ENCODE measurements around the gene RPS19BP1. TPM values are rescaled to one million over a fixed set of nuclear protein-coding genes. Genes with fewer than 3 reads are reported as not detected.

RPS19BP1 gene
- total RNA-seq, 1 experiment from 2014 or later = 80.4 TPM

GRCh38 chr22:39512026-39512425 lies 20.5 kb downstream of the RPS19BP1 start:
- Histone ChIP-seq H3K79me2 (ENCODE audit: insufficient read depth, low read length) (peaks cover 73% of the 10 kb centered on the region), H4K20me1 (ENCODE audit: insufficient read depth) (peaks cover 9% of the 10 kb centered on the region; the same call in 1 of the 2 replicates), H3K27me3 (ENCODE audit: insufficient read depth, low read length) (no peaks in the 10 kb centered on the region), H3K27ac (ENCODE audit: low read depth, low read length) (no peak overlapping the region), H3K4me3 (replicated peaks in 1 of 2; ENCODE audit: low read depth in 1 of 2, low read length in 2 of 2) (no peak overlapping the region), H3K9ac (ENCODE audit: low read length) (no peak overlapping the region), H3K9me2 (ENCODE audit: insufficient read depth) (no peaks in the 10 kb centered on the region), H3K9me3 (ENCODE audit: control insufficient read depth in 1 of 2, insufficient read depth in 1 of 2, low read depth in 1 of 2, low read length in 2 of 2) (no peaks in the 10 kb centered on the region), H3K36me3 (ENCODE audit: control insufficient read depth in 1 of 2, insufficient read depth in 2 of 2, low read length in 2 of 2) (peaks cover 55 to 80% of the 10 kb centered on the region in 2 experiments), H3K4me2 (ENCODE audit: low read length) (no peak overlapping the region), H2AFZ (ENCODE audit: low read depth, low read length, poor library complexity, severe bottlenecking) (no peak overlapping the region), H3K4me1 (ENCODE audit: control insufficient read depth in 1 of 2, insufficient read depth in 2 of 2, low read length in 2 of 2) (no peaks in the 10 kb centered on the region)
- CTCF ChIA-PET = no interaction called here
- ATAC-seq = no peak
- intact Hi-C loops (cut with micrococcal nuclease) = no loop called here
- no peak for TF ChIP-seq ZFX (IDR thresholded peaks at IDR 0.05)
- no peak for TF ChIP-seq ZBTB33 (IDR thresholded peaks at IDR 0.05; ENCODE audit: extremely low read depth, insufficient replicate concordance, low read length)
- no peak for TF ChIP-seq POLR2AphosphoS5 (IDR thresholded peaks at IDR 0.05; ENCODE audit: low read depth, low read length)
- no peak for TF ChIP-seq ELF1 (IDR thresholded peaks at IDR 0.05; ENCODE audit: borderline replicate concordance, low read depth)
- TF ChIP-seq RAD21 (IDR thresholded peaks at IDR 0.05; ENCODE audit: low read depth) = no peak
- TF ChIP-seq EZH2 (IDR thresholded peaks at IDR 0.05) = no peak
- TF ChIP-seq MAX (IDR thresholded peaks at IDR 0.05) = no peak
- no peak for TF ChIP-seq JUND (IDR thresholded peaks at IDR 0.05)
- no peak for TF ChIP-seq EZH2phosphoT487 (IDR thresholded peaks at IDR 0.05; ENCODE audit: borderline replicate concordance)
- TF ChIP-seq POLR2A (IDR thresholded peaks at IDR 0.05; ENCODE audit: borderline replicate concordance, extremely low read depth, insufficient read depth, insufficient read length) = no peak
- no peak for TF ChIP-seq SIN3A (IDR thresholded peaks at IDR 0.05; ENCODE audit: low read depth)
- TF ChIP-seq, protein P1, sequence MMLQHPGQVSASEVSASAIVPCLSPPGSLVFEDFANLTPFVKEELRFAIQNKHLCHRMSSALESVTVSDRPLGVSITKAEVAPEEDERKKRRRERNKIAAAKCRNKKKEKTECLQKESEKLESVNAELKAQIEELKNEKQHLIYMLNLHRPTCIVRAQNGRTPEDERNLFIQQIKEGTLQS (IDR thresholded peaks at IDR 0.05) = no peak
- no peak for TF ChIP-seq FOSL1 (IDR thresholded peaks at IDR 0.05; ENCODE audit: low read depth)
- no peak for TF ChIP-seq SRF (IDR thresholded peaks at IDR 0.05; ENCODE audit: low read depth)
- no peak for TF ChIP-seq ZNF274 (IDR thresholded peaks at IDR 0.05; ENCODE audit: low read depth, low read length)
- TF ChIP-seq EGR1 (IDR thresholded peaks at IDR 0.05; ENCODE audit: low read depth) = no peak
- no peak for TF ChIP-seq CEBPB (IDR thresholded peaks at IDR 0.05; ENCODE audit: low read depth)
- TF ChIP-seq CBX3 (IDR thresholded peaks at IDR 0.05; ENCODE audit: low read depth) = no peak
- TF ChIP-seq TCF7L2 (IDR thresholded peaks at IDR 0.05; ENCODE audit: borderline replicate concordance, extremely low read depth, insufficient read depth, insufficient read length) = no peak
- TF ChIP-seq, protein P2, sequence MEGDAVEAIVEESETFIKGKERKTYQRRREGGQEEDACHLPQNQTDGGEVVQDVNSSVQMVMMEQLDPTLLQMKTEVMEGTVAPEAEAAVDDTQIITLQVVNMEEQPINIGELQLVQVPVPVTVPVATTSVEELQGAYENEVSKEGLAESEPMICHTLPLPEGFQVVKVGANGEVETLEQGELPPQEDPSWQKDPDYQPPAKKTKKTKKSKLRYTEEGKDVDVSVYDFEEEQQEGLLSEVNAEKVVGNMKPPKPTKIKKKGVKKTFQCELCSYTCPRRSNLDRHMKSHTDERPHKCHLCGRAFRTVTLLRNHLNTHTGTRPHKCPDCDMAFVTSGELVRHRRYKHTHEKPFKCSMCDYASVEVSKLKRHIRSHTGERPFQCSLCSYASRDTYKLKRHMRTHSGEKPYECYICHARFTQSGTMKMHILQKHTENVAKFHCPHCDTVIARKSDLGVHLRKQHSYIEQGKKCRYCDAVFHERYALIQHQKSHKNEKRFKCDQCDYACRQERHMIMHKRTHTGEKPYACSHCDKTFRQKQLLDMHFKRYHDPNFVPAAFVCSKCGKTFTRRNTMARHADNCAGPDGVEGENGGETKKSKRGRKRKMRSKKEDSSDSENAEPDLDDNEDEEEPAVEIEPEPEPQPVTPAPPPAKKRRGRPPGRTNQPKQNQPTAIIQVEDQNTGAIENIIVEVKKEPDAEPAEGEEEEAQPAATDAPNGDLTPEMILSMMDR (IDR thresholded peaks at IDR 0.05 in 2 of 3, conservative IDR thresholded peaks at IDR 0.05 in 1 of 3; ENCODE audit: borderline replicate concordance in 1 of 3, insufficient read depth in 1 of 3, low read depth in 2 of 3, low read length in 2 of 3) = no peak
- POLR2A ChIA-PET = no interaction called here
- RAD21 ChIA-PET (ENCODE audit: low non-redundant PET in 1 of 2, low total read pairs in 2 of 2, uncharacterized antibody in 2 of 2, unreplicated experiment in 2 of 2) = no interaction called here
- DNase-seq (ENCODE audit: low read depth, low spot score) = no peak
- no TSS peak for BruUV-seq (replicated peaks)
